Measurements from ENCODE around the gene FBXW10. TPM values are rescaled to one million over a fixed set of nuclear protein-coding genes. Genes with fewer than 3 reads are reported as not detected.
"Not testable (repeated sequence)": the region's sequence is repeated elsewhere in the genome, so short reads cannot be mapped to it uniquely, and the experiment has no call there.

FBXW10 gene
- total RNA-seq, 1 experiment from 2014 or later, result not detected

DNA sequence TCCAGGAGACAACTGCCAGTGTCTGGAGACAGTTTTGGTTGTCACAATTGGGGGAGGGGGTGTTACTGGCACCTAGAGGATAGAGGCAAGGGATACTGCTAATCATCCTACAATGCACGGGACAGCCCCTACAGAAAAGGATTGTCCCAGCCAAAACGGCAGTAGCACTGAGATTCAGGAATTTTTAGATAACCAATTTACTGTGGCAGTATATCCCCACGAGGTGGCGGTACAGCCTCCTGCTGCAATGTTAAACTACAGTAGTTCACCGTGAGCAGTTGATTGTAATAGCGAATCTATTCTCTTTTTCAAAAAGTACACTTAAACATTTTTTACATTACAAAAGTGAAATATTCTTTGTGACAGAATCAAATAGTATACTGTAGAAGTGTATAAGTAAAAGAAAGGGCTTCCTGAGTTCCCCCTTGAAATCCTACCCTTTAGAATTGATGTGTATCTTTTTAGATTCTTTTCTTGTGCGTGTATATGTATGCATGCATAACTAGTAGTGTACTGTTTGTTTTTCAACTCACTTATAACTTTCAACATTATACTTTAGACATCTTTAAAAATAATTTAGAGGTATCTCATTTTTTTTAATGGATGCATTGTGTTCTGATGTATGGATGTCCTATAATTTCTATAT is 31.4 kb upstream of the FBXW10 start:
- not testable (repeated sequence) for H3K23me2 ChIP-seq (ENCODE audit: insufficient read length, low read depth, low read length, poor library complexity, severe bottlenecking); H4K5ac ChIP-seq (ENCODE audit: insufficient read length, low read depth, low read length); H2BK20ac ChIP-seq (ENCODE audit: low read depth, low read length, poor library complexity, severe bottlenecking); H2BK120ac ChIP-seq (ENCODE audit: low read depth, low read length, poor library complexity, severe bottlenecking); H3K27me3 ChIP-seq (ENCODE audit: insufficient read depth, low read length); H2BK5ac ChIP-seq (ENCODE audit: insufficient read length, low read length); H2AFZ ChIP-seq (ENCODE audit: low read length); H3K27me3 Mint-ChIP-seq (ENCODE audit: low read depth); H3K14ac ChIP-seq (ENCODE audit: insufficient read depth, low read length); H3K56ac ChIP-seq (ENCODE audit: insufficient read length, low read depth, low read length); H3K4me3 Mint-ChIP-seq; H3K9me3 ChIP-seq (ENCODE audit: control insufficient read depth, low read depth, low read length); H3K4me2 ChIP-seq (ENCODE audit: insufficient read depth, insufficient read length, low read length); H3K27ac Mint-ChIP-seq; H2AK5ac ChIP-seq (ENCODE audit: insufficient read length, low read length); H3K36me3 Mint-ChIP-seq (ENCODE audit: insufficient read depth in 1 of 3, low read depth in 3 of 3); H4K91ac ChIP-seq (ENCODE audit: insufficient read length, low read depth, low read length); H3T11ph ChIP-seq (ENCODE audit: low read length); H3K79me2 ChIP-seq (ENCODE audit: insufficient read depth, low read length); H3K23ac ChIP-seq (ENCODE audit: insufficient read length, low read depth, low read length); H3K18ac ChIP-seq (ENCODE audit: insufficient read length, low read depth, low read length); H3K4me1 Mint-ChIP-seq; H3K79me1 ChIP-seq (ENCODE audit: insufficient read depth, low read depth, low read length, poor library complexity, severe bottlenecking); H3K9me3 Mint-ChIP-seq; H4K20me1 ChIP-seq (ENCODE audit: control insufficient read depth, insufficient read depth, insufficient read length); H4K8ac ChIP-seq (replicated peaks; ENCODE audit: insufficient read length, low read depth, low read length); H2BK12ac ChIP-seq (ENCODE audit: insufficient read length, low read depth, low read length); H2BK15ac ChIP-seq (ENCODE audit: low read depth, low read length); H3K4ac ChIP-seq (ENCODE audit: low read depth, low read length); H3K9ac ChIP-seq (ENCODE audit: extremely low read depth, insufficient read length, low read length); H3K27ac ChIP-seq (ENCODE audit: insufficient read length, low read depth, low read length); H3K4me1 ChIP-seq (ENCODE audit: insufficient read depth, low read length)
- no CpG with 5 or more reads among the region's 7 CpGs for WGBS (ENCODE audit: extremely low coverage, insufficient read length, low lambda C conversion rate)
- TF ChIP-seq, protein P1, sequence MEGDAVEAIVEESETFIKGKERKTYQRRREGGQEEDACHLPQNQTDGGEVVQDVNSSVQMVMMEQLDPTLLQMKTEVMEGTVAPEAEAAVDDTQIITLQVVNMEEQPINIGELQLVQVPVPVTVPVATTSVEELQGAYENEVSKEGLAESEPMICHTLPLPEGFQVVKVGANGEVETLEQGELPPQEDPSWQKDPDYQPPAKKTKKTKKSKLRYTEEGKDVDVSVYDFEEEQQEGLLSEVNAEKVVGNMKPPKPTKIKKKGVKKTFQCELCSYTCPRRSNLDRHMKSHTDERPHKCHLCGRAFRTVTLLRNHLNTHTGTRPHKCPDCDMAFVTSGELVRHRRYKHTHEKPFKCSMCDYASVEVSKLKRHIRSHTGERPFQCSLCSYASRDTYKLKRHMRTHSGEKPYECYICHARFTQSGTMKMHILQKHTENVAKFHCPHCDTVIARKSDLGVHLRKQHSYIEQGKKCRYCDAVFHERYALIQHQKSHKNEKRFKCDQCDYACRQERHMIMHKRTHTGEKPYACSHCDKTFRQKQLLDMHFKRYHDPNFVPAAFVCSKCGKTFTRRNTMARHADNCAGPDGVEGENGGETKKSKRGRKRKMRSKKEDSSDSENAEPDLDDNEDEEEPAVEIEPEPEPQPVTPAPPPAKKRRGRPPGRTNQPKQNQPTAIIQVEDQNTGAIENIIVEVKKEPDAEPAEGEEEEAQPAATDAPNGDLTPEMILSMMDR (conservative IDR thresholded peaks at IDR 0.05), result peak; percentile 72
- DNase-seq, result peak; percentile 61

DNA sequence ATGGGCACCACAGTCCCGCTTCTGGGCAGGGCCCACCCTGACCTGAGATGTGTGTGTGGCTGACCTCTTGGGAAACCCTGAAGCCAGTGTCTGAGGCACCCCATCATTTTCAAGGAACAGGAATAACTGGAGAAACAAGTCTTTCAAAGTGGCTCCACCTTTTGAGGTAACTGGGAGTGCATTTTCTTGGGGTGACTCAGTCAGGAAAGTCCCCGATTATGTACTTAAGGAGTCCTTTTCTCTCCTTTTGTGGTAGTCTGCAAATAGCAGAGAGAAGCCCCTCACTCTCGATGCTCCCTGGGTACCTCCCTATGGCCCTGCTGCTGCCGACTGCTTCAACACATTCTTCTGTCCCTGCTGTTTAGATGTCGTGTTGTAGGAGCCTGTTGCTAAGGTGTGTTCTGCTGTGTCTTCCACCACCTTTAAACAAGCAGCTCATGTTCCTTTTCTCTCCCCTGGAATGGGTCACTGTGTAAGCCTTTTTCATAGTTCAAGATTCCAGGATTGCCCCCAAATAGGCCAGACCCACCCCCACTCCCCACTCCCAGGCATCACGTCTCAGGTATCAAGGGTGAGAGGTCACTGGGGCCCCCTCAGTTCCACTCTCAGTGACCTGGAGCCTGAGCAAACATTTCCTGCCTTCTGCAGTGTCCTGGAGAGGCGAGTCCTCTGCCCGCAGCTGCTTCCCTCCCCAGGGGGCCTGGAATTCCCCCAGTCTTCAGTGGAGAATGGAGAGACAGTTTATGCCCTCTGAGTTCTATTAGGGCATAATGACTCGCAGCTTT is 25.0 kb upstream of the FBXW10 start:
- H2BK5ac ChIP-seq (ENCODE audit: insufficient read length, low read length); H3K14ac ChIP-seq (ENCODE audit: insufficient read depth, low read length); H4K8ac ChIP-seq (replicated peaks; ENCODE audit: insufficient read length, low read depth, low read length); H3K4ac ChIP-seq (ENCODE audit: low read depth, low read length); H2BK15ac ChIP-seq (ENCODE audit: low read depth, low read length); H3K23ac ChIP-seq (ENCODE audit: insufficient read length, low read depth, low read length); H3K79me1 ChIP-seq (ENCODE audit: insufficient read depth, low read depth, low read length, poor library complexity, severe bottlenecking); H3K27me3 ChIP-seq (ENCODE audit: insufficient read depth, low read length); H3K9me3 Mint-ChIP-seq; H3K18ac ChIP-seq (ENCODE audit: insufficient read length, low read depth, low read length); H2BK12ac ChIP-seq (ENCODE audit: insufficient read length, low read depth, low read length); H3K4me2 ChIP-seq (ENCODE audit: insufficient read depth, insufficient read length, low read length); H2AFZ ChIP-seq (ENCODE audit: low read length); H3K9me3 ChIP-seq (ENCODE audit: control insufficient read depth, low read depth, low read length); H3K9ac ChIP-seq (ENCODE audit: extremely low read depth, insufficient read length, low read length); H3K4me1 ChIP-seq (ENCODE audit: insufficient read depth, low read length); H3K23me2 ChIP-seq (ENCODE audit: insufficient read length, low read depth, low read length, poor library complexity, severe bottlenecking); H4K91ac ChIP-seq (ENCODE audit: insufficient read length, low read depth, low read length); H2BK20ac ChIP-seq (ENCODE audit: low read depth, low read length, poor library complexity, severe bottlenecking); H3K27me3 Mint-ChIP-seq (ENCODE audit: low read depth); H4K5ac ChIP-seq (ENCODE audit: insufficient read length, low read depth, low read length); H3K27ac ChIP-seq (ENCODE audit: insufficient read length, low read depth, low read length); H3K56ac ChIP-seq (ENCODE audit: insufficient read length, low read depth, low read length); H3T11ph ChIP-seq (ENCODE audit: low read length); H3K36me3 Mint-ChIP-seq (ENCODE audit: insufficient read depth in 1 of 3, low read depth in 3 of 3); H2AK5ac ChIP-seq (ENCODE audit: insufficient read length, low read length); H3K79me2 ChIP-seq (ENCODE audit: insufficient read depth, low read length); H4K20me1 ChIP-seq (ENCODE audit: control insufficient read depth, insufficient read depth, insufficient read length); H2BK120ac ChIP-seq (ENCODE audit: low read depth, low read length, poor library complexity, severe bottlenecking): not testable (repeated sequence)
- Mint-ChIP-seq H3K4me1 (peaks cover 11% of the 10 kb centered on the region in 2 experiments), H3K27ac (peak overlapping the region; percentile 17 to 92 (median 91); a peak in 5 of 7 replicates), H3K4me3 (peak overlapping the region; percentile 1; a peak in 2 of 5 replicates)
- DNase-seq, result peak; percentile 74
- WGBS (ENCODE audit: extremely low coverage, insufficient read length, low lambda C conversion rate), result no CpG with 5 or more reads among the region's 9 CpGs
